Activated CD4-positive, alpha-beta T cell treated with anti-CD3 and anti-CD28 coated beads for 4 hours (primary cell): ENCODE results near the gene ME3.

Source experiments
- DNase-seq, 2 donors: peaks; one replicate each; pipeline ENCODE4 v3.0.0-alpha.2; 2020

ME3 gene

DNA sequence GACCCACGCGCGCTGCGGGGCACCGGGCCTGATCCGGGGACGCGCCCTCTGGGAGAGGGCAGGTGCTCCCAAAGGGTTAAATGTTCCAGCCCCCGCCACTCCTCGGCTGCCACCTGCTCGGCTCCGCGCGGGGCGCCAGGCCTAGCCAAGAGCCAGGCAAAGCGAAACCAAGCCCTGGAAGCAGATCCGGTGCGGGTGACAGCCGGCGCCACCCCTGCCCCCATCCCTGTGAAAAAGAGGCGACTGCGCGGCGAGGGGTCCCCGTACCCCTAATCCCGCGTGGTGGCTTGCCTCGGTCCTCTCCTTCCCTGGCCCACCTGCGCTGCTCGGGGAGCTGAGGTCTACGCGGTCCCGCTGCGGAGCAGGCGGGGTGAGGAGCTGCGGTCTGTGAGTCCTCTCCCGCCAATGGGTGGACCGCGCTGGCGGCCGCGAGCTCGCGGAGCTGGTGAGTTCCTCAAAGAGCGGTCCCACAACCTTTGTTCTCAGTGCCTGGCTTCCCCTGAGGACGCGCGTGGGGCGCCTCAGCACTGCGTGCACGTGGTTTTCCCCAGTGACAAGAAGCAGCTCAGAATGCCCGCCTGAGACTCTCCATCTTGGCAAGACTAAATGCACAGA lies at the start of gene ME3:
ME3 (minus strand) TSS at position 610 of the 615 bp plus-strand sequence.
- peak; percentile 36 to 46 for DNase-seq

- DNase-seq = no peak
These were observed 49.6 kb upstream of the ME3 start for GRCh38 chr11:86722006-86722405.

- no peak for DNase-seq
These were observed 48.1 kb upstream of the ME3 start for GRCh38 chr11:86720546-86720945.

DNA sequence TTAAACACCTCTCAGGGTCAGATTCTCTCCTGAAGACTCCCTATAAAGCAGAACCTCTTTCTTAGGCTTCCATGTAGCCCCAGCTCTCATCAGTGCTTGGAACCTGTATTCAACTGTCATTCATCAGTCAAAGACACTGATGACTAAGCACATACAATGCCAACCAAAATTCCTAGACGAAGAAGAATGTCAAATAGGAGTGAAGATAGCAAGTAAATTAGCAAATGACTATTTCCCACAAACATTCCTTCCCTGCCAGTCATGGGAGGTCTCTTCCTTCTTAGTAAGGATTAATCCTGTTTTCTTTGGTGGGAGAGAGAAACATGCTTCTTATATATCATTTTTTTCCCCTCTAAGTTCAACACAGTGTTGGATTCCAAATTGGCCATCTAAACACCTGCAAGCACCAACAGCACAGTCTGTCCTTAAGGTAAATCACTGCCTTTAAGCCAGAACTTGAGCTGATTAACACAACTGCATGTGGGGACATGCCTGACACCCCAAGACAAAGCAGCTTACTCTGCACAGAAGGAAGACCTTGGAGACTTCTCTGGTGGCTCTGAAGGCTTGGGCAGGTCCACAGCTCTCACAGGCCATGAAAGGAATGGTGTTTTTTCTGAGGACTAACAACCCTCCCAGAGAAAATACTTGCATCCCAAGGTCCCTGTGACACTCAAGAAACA lies 47.5 kb upstream of the ME3 start:
- no peak for DNase-seq

- no peak for DNase-seq
These were observed 46.6 kb upstream of the ME3 start for GRCh38 chr11:86718999-86719398.

DNA sequence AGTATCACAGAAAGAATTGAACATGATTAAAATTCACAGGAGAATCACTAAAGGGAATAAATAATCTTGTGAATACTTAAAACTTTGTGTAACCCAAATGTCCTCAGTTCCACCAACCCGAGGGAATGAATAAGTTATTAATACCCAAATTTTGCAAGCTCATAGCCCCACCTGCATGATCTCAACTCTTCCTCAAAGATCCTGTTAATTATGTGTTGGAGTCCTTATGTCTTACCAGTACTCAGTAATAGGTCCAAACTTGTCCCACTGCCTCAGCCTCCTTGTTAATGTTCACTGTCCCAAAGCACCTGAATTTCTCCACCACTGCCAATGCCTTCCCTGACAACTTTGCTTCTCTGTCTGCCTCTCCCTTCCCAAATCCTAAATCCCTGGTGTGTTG lies 46.1 kb upstream of the ME3 start:
- DNase-seq = no peak

- DNase-seq = no peak
These were observed 45.5 kb upstream of the ME3 start for GRCh38 chr11:86717817-86718501.

DNA sequence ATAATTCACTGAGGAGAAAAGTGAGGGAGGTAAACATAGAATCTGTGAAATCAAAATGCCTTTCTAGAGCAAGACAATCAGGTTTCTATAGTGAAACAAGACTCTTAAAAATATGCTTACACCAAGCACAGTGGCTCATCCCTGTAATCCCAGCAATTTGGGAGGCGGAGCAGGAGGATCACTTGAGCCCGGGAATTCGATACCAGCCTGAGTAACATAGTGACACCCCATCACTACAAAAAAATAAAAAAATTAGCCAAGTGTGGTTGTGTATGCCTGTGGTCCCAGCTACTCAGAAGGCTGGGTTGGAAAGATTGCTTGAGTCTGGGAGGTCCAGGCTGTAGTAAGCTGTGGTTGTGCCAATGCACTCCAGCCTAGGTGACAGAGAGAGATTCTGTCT lies 43.2 kb upstream of the ME3 start:
- no peak for DNase-seq

- no peak for DNase-seq
These were observed 41.1 kb upstream of the ME3 start for GRCh38 chr11:86713552-86713951.

DNA sequence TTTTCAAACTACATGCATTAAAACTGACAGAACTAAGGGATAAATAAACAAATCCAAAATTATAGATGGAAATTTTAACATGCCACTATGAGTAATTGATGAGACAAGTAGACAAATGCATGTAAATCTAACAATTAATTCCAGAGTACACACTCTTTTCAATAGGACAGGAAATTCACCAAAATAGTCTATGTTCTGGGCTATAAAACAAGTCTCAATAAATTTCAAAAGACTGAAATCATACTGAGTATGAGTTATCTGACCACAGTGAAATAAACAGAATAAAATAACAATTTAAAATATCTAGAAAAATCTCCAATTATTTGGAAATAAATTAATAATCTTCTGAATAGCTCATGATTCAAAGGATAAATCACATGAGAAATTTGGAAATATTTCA lies 38.5 kb upstream of the ME3 start:
- no peak for DNase-seq

DNA sequence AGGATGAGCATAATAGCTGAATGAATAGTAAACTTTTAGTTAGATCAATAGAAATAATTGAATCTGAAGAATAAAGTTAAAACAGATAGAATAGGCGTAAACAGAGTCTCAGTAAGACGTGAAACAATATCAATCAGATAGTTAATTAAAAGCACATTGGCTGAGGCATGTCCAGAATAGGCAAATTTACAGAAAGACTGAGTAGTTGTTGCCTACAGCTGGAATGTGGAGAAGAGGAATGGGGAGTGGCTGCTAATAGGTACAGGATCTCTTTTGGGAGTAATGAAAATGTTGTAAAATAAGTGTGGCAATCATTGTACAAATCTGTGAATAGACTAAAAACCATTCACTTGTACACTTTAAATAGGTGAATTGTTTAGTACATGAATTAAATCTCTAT lies 36.3 kb upstream of the ME3 start:
- DNase-seq = no peak

DNA sequence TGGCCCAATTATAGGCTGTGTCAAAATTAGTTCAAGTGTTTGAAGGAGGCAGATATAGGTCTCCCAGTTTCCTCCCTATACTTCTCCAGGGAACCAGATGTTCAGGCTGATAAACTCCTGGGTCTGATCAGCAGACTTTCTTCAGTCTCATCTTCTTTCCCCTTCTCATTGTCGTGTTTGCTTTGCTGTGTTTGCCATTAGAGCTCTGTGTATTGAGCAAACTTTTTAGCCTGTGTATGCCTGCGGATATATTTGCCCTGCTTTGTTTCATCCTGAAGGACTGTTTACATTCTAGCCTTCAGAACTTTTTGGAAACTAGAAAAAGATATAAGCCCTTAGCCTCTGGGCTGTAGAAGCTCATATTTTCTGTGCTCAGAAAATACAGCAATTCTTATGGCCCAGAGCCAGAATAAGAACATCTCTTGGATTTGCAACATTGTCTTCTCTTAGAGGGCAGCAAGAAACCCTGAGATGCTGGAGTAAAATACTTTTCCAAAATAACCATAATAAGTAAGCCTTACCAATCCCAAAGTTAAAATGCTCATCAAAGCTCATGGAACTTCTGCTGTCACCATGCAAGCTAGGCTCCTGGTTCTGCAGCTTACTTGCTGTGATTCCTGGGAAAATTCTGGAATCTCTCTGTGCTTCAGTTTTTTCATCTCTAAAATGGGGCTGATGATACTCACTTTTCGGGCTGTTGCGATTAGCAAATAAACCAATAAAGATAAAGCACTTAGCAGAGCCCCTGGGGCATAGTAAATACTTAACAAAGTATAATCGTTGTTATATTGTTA lies 34.1 kb upstream of the ME3 start:
- DNase-seq = no peak

GRCh38 chr11:86704710-86705109 lies 32.3 kb upstream of the ME3 start:
- DNase-seq = no peak

GRCh38 chr11:86703987-86704386 lies 31.6 kb upstream of the ME3 start:
- DNase-seq = no peak

- DNase-seq = no peak
These were observed 30.0 kb upstream of the ME3 start for GRCh38 chr11:86702220-86702983.

DNA sequence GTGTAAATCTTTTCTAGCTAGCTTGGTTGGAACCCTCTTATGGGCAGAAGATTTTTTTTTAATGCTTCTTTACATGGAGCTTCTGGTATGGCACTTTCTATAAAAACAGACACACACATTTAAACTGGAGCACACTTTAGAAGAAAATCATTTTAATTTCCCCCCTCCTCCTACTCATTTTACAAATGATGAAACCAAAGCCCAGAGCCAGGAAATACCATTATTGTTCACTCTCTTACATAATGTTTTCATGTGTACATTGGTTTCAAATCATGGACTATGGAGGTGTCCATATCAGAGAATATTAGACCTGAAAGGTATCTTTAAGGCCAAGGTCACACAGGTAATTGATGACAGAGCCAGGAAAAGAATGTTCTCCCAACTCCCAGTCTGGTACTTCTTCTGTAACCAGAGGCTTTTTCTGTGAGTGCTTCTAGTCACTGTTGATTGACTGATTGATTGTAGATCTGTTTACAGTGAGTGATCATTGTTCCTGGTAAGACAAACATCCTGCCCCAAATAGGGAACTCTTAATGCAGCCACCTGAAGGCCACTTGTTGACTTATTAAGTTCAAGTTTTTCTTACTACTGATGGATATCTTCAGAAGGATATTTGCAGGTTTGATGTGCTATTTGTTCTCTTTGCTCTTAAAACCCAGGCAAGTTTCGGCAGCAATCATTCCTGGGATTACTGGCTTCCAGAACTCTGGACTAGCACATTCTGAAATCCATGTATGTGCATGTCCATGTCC lies 26.8 kb upstream of the ME3 start:
- DNase-seq = no peak

DNA sequence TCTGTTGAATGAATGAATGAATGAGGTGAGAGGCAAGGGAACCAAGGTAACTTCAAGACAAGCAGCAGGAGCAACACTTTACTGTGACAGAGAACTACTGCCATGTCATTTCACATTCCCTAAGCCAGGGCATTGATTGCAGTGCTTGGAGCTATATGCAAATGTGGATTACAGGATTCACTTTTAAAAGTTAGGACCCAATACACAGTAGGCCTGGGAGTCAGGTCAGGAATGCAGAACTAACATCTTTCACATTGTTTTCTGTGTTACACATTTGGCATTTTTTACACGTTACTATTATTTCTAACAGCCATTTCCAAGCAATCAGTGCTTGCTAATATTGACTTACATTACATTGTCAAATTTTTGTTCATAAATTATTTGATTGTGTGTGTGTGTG lies 26.2 kb upstream of the ME3 start:
- DNase-seq = no peak

GRCh38 chr11:86696451-86696850 lies 24.0 kb upstream of the ME3 start:
- no peak for DNase-seq

- DNase-seq = no peak
These were observed 23.6 kb upstream of the ME3 start for GRCh38 chr11:86696004-86696403.

- DNase-seq = no peak
These were observed 23.0 kb upstream of the ME3 start for GRCh38 chr11:86695373-86695772.

DNA sequence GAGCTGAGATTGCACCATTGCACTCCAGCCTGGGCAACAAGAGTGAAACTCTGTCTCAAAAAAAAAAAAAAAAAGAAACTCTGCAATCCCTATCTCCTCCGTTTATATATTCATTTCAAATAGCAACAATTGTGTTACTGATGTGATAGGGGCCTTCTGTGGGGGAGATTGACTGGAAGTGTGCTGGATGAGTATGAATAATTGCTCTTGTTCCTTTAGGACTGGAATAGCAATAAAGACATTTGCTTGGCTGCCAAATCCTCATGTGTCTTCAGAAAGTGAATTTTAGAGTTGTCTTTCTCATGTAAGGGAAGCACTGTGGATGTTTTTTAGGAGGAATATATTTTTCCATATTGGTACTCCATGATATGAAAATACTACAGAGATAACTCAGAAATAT lies 21.1 kb upstream of the ME3 start:
- no peak for DNase-seq

DNA sequence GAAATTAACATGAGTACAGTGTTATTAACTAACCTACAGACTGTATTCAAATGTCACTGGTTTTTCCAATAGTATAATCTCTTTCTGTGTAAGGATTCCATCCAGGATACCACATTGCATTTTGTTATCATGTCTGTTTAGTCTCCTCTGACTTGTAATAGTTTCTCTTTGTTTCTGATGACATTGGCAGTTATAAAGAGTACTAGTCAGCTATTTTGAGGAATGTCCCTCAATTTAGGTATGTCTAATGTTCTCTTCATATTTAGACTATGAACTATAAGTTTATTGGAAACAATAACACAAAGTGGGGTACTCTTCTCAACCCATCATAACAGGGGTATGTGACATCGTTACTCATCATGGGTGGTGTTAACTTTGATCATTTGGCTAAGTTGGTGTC lies 20.3 kb upstream of the ME3 start:
- no peak for DNase-seq
